MM.1S (cell line): ENCODE data around the gene ZBTB17.

Experiments
- DNase-seq: peaks from one replicate; pipeline ENCODE4 v3.0.0-alpha.2; 2015
- H2AFZ ChIP-seq: fragments of 300-600 bp; sonication (generic); 2 replicates; pipeline ENCODE4 v1.6.0; 2016; ENCODE audit warnings: antibody characterized with exemption, low read length
- H3F3A ChIP-seq: fragments of 300-600 bp; sonication (generic); 2 replicates; pipeline ENCODE4 v1.6.1; 2016; ENCODE audit warnings: mild to moderate bottlenecking, antibody characterized with exemption, low read length, moderate library complexity, mixed read lengths; ENCODE audit not compliant: insufficient read depth
- H3K27ac ChIP-seq: fragments of 300-600 bp; sonication (generic); 2 replicates; pipeline ENCODE4 v1.5.1; 2016; ENCODE audit warnings: mild to moderate bottlenecking, low read length
- H3K27me3 ChIP-seq: fragments of 300-600 bp; sonication (generic); replicated peaks from 2 replicates; pipeline ENCODE4 v1.6.0; 2016; ENCODE audit warnings: low read length; ENCODE audit not compliant: insufficient read depth
- H3K36me3 ChIP-seq: fragments of 300-600 bp; sonication (generic); replicated peaks from 2 replicates; pipeline ENCODE4 v1.6.1; 2016; ENCODE audit warnings: mild to moderate bottlenecking, low read length, mixed read lengths; ENCODE audit not compliant: insufficient read depth
- H3K4me1 ChIP-seq: fragments of 300-600 bp; sonication (generic); 2 replicates; pipeline ENCODE4 v1.6.1; 2016; ENCODE audit warnings: low read length, mixed read lengths
- H3K4me2 ChIP-seq: fragments of 300-600 bp; sonication (generic); 2 replicates; pipeline ENCODE4 v1.6.0; 2016; ENCODE audit warnings: low read depth, low read length
- H3K4me3 ChIP-seq: fragments of 300-600 bp; sonication (generic); 2 replicates; pipeline ENCODE4 v1.5.1; 2016; ENCODE audit warnings: low read length, mixed read lengths
- H3K79me2 ChIP-seq: fragments of 300-600 bp; sonication (generic); 2 replicates; pipeline ENCODE4 v1.6.1; 2016; ENCODE audit warnings: mixed run types, low read length, mixed read lengths
- H3K9ac ChIP-seq: fragments of 300-600 bp; sonication (generic); 2 replicates; pipeline ENCODE4 v1.6.1; 2016; ENCODE audit warnings: low read length, mixed read lengths
- H3K9me2 ChIP-seq: fragments of 300-600 bp; sonication (generic); replicated peaks from 2 replicates; pipeline ENCODE4 v1.6.1; 2016; ENCODE audit warnings: mild to moderate bottlenecking, low read length, mixed read lengths; ENCODE audit not compliant: insufficient read depth
- H3K9me3 ChIP-seq: fragments of 300-600 bp; sonication (generic); replicated peaks from 2 replicates; pipeline ENCODE4 v1.6.1; 2016; ENCODE audit warnings: mild to moderate bottlenecking, low read length, mixed read lengths; ENCODE audit not compliant: insufficient read depth
- H4K20me1 ChIP-seq: fragments of 300-600 bp; sonication (generic); 2 replicates; pipeline ENCODE4 v1.6.1; 2016; ENCODE audit warnings: mild to moderate bottlenecking, low read length, moderate library complexity, mixed read lengths; ENCODE audit not compliant: insufficient read depth
- EZH2 ChIP-seq: fragments of 300-600 bp; sonication (generic); optimal IDR thresholded peaks from 2 replicates; pipeline ENCODE3; 2017; ENCODE audit warnings: low read depth, mild to moderate bottlenecking, antibody characterized with exemption, low read length, mixed read lengths
- EZH2phosphoT487 ChIP-seq: fragments of 300-600 bp; sonication (generic); IDR thresholded peaks from 2 replicates; pipeline ENCODE4 v1.6.1; 2018; ENCODE audit warnings: antibody characterized with exemption, low read length
- TF ChIP-seq, protein P1 (sequence below): fragments of 300-600 bp; sonication (generic); IDR thresholded peaks from 2 replicates; pipeline ENCODE4 v1.5.1; 2016; ENCODE audit warnings: antibody characterized with exemption, low read length, mixed read lengths

ZBTB17 gene

DNA sequence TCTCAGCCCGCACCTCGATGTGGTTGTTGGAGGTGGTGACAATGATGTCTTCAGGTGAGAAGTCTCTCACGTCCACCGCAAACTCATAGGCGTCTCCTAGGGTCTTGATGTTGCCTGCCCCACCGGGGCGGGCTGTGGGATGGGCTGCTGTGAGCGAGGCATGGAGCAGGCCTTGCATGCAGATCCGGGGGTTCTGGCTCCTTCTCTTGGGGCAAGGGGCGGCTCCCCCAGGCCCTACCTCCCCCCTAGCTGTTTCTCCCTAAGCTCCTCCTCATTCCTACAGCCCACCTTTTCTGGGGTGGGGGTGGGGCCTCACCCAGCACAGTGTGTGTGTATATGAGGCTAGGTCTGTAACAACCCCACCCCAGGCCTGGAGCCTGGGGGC lies 41.2 kb upstream of the ZBTB17 start:
- Histone ChIP-seq H3K9me3 (no peaks in the 10 kb centered on the region), H3K79me2 (no peaks in the 10 kb centered on the region), H2AFZ (no peak overlapping the region), H3K9ac (no peak overlapping the region), H3K4me1 (peaks cover 5% of the 10 kb centered on the region; the same call in 1 of the 2 replicates), H3K4me2 (no peak overlapping the region), H3F3A (no peaks in the 10 kb centered on the region), H3K9me2 (no peaks in the 10 kb centered on the region), H3K4me3 (no peak overlapping the region), H3K36me3 (no peaks in the 10 kb centered on the region), H4K20me1 (no peaks in the 10 kb centered on the region), H3K27ac (no peak overlapping the region), H3K27me3 (peaks cover 63% of the 10 kb centered on the region)
- DNase-seq, result no peak
- TF ChIP-seq, protein P1, sequence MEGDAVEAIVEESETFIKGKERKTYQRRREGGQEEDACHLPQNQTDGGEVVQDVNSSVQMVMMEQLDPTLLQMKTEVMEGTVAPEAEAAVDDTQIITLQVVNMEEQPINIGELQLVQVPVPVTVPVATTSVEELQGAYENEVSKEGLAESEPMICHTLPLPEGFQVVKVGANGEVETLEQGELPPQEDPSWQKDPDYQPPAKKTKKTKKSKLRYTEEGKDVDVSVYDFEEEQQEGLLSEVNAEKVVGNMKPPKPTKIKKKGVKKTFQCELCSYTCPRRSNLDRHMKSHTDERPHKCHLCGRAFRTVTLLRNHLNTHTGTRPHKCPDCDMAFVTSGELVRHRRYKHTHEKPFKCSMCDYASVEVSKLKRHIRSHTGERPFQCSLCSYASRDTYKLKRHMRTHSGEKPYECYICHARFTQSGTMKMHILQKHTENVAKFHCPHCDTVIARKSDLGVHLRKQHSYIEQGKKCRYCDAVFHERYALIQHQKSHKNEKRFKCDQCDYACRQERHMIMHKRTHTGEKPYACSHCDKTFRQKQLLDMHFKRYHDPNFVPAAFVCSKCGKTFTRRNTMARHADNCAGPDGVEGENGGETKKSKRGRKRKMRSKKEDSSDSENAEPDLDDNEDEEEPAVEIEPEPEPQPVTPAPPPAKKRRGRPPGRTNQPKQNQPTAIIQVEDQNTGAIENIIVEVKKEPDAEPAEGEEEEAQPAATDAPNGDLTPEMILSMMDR, result no peak
- TF ChIP-seq EZH2phosphoT487, result no peak
- TF ChIP-seq EZH2, result no peak

GRCh38 chr1:16015960-16016901 lies 40.3 kb upstream of the ZBTB17 start:
- Histone ChIP-seq H3F3A (no peaks in the 10 kb centered on the region), H4K20me1 (no peaks in the 10 kb centered on the region), H3K36me3 (no peaks in the 10 kb centered on the region), H3K4me2 (no peak overlapping the region), H3K9ac (no peak overlapping the region), H3K27me3 (peaks cover 55% of the 10 kb centered on the region), H3K9me3 (no peaks in the 10 kb centered on the region), H3K27ac (no peak overlapping the region), H3K79me2 (no peaks in the 10 kb centered on the region), H2AFZ (no peak overlapping the region), H3K4me1 (peaks cover 5% of the 10 kb centered on the region; the same call in 1 of the 2 replicates), H3K9me2 (no peaks in the 10 kb centered on the region), H3K4me3 (no peak overlapping the region)
- no peak for TF ChIP-seq EZH2phosphoT487
- TF ChIP-seq EZH2, result no peak
- TF ChIP-seq, protein P1, result no peak
- no peak for DNase-seq

DNA sequence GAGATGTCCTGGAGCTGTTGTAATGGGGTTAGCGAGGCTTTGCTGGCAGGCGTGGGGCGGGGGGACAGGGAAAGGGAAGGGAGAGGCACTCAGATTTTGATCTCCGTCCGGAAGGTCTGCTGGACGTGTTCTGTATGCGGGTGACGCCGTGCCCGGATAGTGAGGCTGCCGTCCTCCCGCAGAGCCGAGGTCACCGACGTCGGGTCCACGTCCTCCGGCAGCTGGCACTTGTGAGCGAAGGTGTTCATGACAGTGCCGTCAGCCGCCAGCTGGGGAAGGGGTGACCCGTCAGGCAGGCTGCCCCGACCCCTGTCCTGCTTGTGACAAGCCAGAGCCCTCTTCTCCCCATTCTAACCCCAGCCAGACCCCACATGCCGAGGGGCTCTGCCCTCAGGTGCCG lies 39.6 kb upstream of the ZBTB17 start:
- TF ChIP-seq, protein P1, result no peak
- TF ChIP-seq EZH2phosphoT487, result no peak
- no peak for TF ChIP-seq EZH2
- Histone ChIP-seq H3K4me2 (no peak overlapping the region), H3K9me2 (no peaks in the 10 kb centered on the region), H2AFZ (no peak overlapping the region), H3K4me3 (no peak overlapping the region), H4K20me1 (no peaks in the 10 kb centered on the region), H3K27me3 (peaks cover 54% of the 10 kb centered on the region), H3K79me2 (no peaks in the 10 kb centered on the region), H3K36me3 (no peaks in the 10 kb centered on the region), H3K9me3 (no peaks in the 10 kb centered on the region), H3K4me1 (peaks cover 5% of the 10 kb centered on the region; the same call in 1 of the 2 replicates), H3F3A (no peaks in the 10 kb centered on the region), H3K27ac (no peak overlapping the region), H3K9ac (no peak overlapping the region)
- DNase-seq, result no peak
